CD4-positive, alpha-beta T cell treated with Interleukin-6 at 100 ng/mL for 8 hours (primary cell): ENCODE measurements around the gene IMPA2.
"Not testable (repeated sequence)": the region's sequence is repeated elsewhere in the genome, so short reads cannot be mapped to it uniquely, and the experiment has no call there.

ENCODE experiments used
- DNase-seq: peaks from one replicate; pipeline ENCODE4 v3.0.0-alpha.2; 2020; ENCODE audit warnings: mixed read lengths, low spot score

IMPA2 gene

DNA sequence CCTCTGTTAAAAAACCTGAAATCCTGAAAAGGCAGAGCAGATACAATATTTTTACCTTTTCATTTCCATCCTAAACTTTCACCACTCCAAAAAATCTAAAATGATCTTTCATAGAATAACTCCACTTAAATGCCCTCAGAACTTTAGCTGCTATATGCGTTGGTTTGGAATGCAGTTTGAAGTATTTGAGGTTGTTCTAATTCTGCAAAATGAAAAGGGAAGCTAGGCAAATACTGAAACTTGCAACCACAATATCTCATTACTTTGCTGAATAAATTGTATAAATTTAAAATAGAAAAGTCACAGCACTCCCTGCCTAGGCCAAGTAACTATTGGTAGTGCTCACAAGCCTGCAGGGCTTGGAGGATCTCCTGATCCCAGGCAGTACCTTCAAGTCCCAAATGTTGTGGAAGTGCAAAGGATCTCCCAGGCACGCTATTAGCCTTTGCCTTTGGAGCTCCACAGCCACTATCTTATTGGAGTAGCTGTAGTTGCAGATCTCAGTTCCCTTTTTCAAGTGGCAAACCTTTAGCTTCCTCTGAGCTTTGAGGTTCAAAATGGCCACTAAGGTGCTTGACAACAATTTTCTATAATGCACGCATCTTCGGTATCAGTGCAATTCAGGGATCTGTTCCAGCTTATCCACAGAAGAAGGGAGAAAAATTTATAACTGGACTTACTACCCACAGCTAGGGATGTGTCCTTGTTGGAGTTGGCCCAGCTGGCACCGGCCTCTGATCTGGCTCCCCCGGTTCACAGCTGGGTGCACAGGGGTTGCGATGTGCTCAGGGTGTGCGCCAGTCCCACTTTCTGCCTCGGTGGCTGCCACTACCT lies 68.9 kb downstream of the IMPA2 start:
- no peak for DNase-seq

DNA sequence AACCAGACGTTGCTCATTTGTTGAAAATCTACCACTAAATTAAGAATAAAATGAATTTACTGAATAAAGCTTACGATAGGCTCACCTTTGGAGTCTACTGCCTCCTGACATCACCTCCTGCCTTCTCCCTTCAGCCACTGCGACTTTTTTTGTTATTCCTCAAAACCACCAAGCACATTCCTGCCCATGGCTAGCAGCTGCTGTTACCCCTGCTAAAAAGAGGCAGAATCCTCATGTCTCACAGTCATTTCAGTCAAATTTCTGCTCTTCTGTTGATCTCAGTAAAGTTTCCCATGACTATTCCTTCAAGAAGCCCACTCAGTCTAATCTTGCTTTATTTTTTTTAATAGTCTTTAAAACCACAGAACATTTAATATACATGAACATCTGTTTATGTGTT lies 71.6 kb downstream of the IMPA2 start:
- DNase-seq = no peak

DNA sequence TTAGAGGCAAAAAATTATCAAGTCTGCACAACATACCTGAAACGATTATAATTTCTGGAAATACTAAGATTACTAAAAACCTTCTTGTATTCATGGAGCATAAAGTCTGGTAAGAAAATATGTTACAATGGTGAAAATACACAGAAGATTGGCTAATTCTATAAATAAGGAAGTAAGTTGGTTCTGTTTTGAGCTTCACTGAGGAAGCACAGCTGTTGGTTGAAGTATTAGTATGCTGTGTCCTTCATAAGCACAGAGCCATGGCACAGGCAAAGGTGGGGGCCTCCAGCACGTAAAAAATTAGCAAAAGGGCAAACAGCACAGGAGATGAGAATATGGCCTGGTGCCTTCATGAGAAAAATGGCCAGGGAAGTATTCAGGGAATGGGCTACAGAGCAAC lies 72.0 kb downstream of the IMPA2 start:
- DNase-seq = no peak

GRCh38 chr18:12056034-12056883 lies 75.0 kb downstream of the IMPA2 start:
- no peak for DNase-seq

DNA sequence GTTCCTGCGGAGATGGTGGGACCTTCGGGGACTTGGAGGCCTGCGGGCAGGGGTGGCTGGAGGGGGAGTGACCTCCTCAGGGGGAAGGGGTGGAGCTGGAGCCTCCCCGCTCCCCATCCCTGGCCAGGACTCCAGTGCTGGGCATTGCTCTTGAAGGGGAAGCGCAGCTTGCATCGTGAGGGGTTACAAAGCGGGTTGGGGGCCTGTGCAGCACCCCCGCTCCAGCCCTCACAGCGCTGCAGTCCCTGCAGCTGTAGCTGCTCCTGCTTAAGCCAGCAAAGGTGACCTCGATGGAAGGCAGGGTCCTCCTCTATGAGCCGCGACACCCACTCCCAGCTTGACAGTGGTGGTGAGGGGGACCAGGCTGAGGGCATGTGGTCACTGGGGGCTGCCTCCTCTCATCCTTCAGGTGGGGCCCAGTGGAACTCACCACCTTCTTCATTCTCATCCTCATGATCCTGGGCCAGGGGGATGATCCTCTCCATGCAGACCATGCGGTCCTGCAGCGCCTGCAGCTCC lies 75.6 kb downstream of the IMPA2 start:
- no peak for DNase-seq

DNA sequence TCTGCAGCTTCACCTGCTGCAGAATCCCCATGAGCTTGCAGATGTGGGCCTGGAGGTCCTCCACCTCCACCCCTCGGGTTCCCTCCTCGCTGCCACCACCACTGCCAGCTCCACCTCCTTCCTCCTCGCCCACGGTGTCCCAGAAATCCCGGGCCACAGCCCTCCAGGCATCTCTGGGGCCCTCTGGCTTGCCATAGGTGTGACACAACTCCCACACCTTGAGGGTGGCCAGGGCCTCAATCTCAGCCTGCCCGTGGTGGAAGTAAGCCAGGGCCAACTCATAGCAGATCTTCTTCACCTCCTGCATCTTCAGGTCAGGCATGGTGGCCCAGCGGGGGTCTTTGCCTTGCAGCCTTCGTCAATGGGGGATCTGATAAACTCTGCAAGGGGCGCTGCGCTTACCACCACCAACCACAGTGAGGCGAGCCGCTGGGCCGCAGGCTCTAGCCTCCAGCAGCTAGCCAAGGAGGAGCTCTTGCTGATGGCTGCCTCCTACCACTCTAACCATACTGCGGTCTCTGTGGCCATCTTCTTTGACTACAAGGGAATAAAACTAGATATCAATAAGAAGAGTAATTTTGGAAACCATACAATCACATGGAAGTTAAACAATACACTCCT lies 76.2 kb downstream of the IMPA2 start:
- no peak for DNase-seq

DNA sequence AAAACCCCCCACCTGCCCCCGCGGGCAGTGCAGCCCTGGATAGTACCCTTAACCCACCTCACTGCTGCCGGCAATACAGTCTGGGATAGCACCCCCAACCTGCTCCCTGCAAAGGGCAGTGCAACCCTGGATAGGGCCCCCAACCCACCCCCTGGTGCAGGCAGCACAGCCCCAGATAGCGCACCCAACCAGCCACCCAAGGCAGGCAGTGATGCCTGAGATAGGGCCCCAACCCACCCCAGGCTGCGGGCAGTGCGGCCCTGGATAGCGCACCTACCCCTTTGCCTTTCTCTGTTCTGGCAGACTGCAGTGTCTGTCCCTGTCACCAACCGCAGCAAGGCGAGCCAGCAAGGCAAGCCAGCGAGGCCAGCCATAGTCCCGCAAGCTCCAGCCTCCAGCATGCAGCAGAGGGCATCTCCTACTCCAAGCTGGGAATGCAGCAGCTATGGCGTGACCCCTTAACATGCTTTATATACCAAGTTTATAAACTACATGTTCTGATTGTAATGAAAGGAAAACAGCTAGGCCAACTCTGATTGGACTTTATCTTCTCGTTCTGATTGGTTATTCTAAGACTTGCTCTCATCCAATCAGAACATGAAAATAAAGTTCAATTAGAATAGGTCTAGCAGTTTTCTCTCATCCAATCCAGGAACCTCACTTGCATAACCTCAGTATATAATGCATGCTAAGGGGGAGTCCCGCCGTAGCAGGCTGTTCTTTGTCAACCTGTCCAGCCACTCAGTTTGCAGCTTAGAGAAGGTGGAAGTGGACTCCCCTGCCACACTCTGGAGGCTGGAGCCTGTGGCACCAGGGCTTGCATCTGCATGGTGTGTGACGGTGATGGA lies 78.3 kb downstream of the IMPA2 start:
- DNase-seq = no peak

DNA sequence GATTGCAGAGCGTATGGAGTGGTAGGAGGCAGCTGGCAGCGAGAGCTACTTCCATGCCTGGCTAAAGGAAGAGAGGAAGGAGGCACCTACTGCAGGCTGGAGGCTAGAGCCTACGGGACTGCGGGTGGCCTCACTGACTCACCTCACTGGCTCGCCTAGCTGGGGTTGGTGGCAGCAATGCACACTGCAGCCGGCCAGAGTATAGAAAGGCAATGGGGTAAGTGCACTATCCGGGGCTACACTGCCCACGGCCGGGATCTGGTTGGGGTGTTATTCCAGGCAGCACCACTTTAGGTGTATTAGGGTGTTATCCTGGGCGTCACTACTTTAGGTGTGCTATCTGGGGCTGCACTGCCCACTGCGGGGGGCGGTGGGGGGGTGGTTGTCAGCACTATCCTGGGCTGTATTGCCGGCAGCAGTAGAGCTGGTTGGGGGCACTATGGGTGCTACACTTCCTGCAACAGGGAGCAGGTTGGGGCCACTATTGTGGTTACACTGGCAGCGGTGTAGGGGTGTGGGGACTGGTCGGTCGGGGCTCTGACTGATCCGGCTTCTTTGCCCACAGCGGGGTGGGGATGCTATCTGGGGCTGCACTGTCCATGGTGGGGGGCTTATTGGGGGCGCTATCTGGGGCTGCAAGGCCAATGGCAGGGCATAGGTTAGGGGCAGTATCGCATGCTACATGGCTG lies 79.0 kb downstream of the IMPA2 start:
- no peak for DNase-seq

- DNase-seq = no peak
These were observed 80.4 kb downstream of the IMPA2 start for GRCh38 chr18:12061685-12062084.

DNA sequence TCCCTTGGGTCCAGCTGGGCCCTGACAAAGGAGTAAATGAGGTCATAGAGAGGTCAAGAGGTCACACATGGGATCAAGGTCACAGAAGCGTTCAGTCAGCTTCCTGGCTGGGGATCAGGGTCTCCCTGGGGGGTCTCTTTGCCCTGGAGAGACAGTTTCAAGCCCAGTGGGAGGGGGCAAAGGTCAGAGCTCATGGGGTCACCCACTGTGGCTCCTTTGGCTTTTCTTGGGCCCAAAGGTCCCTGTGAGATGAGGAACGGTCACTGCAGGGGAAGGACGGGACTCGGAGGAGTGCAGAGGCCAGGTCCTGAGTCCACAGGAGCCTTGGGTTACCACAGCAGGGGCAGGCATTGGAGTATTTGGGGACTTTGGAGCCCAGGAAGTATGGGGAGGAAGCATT lies 81.7 kb downstream of the IMPA2 start:
- DNase-seq = no peak

DNA sequence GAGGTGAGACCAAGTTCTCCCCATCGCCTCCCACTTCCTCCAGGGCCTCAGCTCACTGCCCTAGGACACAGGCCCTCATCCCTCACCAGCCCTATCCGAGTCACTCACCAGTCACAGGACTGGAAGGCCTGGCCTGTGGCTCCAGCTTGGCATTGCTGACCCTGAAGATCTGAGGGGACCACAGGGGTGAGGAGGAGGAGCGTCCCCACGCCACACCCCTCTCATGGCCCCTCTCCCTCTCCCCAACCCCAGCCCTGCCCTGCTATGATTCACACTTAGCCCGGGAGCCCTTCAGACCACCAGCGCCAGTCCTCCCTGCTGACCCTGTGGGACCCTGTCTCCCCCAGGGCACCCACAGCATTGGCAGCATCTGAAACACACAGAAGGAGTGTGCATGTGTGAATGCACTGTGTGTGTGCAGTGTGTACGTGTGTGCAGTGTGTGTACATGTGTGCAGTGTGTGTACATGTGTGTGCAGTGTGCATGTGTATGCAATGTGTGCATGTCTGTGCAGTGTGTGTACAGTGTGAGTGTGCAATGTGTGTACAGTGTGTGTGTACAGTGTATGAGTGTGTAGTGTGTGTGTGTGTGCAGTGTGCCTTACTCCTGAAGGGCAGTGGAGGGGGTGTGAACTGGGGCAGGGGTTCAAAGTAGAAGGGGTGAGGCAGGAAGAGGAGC lies 82.9 kb downstream of the IMPA2 start:
- no peak for DNase-seq

GRCh38 chr18:12065397-12065796 lies 84.1 kb downstream of the IMPA2 start:
- no peak for DNase-seq

DNA sequence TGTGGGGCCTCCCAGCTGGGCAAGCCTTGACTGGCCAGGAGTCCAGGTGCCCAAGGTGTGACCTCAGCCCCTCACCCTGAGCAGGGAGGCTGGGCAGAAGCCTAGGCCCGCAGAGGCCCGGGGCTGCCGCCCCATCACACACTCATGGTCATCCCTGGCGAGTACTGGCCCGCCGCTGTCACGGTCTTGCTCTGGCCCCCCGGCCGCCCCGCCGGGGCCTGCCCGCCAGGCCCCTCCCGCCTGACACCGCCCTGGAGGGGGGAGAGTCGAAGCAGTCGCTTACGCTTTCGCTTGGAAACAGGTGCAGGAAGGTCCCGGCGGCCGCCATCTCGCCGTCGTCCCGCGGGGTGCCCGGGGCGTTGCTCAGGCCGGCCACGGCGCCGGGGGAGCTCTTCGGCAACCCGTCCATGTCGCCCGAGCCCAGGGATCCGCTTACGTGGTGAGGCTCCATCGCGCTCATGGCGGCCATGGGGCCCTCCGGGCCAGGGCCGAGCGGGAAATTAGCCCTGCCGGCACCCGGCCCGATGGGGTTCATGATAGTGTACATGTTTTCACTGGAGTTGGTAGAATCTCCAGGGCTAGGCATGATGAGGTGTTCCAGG lies 85.7 kb downstream of the IMPA2 start:
- no peak for DNase-seq

GRCh38 chr18:12067671-12068070 lies 86.4 kb downstream of the IMPA2 start:
- DNase-seq = no peak

DNA sequence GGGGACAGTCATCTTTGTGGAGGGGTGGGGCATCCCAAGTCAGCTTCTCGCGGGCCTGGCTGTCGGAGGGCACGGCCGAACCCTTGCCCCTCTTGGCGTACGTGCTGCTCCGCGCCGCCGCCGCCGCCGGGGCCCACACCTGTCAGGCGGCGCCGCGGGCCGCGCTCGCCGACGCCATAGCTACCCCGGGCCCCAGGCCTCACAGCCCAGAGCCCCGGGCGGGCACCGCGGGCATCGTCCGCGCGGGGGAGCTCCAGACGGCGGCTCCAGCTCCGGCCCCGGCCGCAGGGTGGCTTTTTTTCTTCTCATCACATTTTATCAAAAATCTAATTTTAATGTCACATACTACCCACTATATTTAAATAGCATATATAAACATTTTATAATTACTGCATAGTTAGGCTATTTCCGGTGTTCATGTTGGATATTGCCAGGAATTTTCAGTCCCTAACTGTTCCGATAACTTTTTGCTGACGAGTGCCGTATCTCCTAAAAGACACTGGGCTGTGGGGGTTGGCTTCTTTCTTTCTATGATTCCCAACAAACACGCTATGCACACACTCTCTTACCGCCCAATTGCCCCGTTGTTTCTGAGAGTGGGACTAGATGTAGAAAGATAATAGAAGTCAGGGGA lies 87.1 kb downstream of the IMPA2 start:
- not testable (repeated sequence) for DNase-seq

GRCh38 chr18:12068950-12069320 lies 87.6 kb downstream of the IMPA2 start:
- DNase-seq = no peak

DNA sequence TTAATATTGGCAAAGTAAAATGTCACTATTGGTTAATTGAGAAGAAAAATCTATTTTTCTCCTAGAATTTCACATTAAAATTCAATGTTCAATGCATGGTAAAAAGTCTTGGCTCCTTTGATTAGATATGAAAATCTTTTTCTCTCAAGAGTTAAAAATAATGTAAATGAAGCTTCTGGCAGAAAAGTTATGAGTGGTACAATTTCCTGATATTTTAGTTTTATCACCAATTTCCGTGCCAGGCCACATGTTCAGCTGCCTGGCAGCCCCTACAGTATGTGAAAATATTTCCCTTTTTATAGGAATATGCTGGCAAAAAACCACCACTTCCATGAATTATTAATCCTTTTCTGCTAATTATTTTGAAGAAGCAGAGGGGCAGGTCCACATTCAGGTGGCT lies 89.8 kb downstream of the IMPA2 start:
- DNase-seq = not testable (repeated sequence)

- no peak for DNase-seq
These were observed 91.7 kb downstream of the IMPA2 start for GRCh38 chr18:12072996-12073395.

DNA sequence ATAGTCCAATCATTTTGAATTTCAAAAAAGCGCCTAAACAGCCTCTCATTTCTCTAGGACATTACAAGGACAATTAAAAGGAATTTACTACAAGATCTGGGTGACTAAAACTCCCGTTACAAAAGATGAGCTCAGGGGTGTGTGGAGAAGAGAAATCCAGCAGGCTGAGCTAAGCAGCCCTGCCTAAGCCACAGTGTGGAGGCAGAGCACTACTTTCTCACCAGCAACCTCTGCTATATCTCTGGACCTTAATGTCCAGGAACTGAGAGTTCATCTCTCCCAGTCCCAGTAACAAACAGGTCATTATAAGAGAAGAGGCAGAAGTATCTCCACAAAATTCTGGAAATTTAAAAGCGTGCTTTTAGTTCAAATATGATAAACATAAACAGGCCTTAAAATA lies 93.4 kb downstream of the IMPA2 start:
- no peak for DNase-seq
